IPS DF 6.9 (cell line): ENCODE measurements around the gene COL9A3.
A peak's percentile ranks its signal among the peaks of the same experiment; 100 is the strongest.

Experiments used
- DNase-seq: peaks from one replicate; pipeline ENCODE4 v3.0.0-alpha.2; 2013; ENCODE audit warnings: low read depth, low spot score
- H3K27ac ChIP-seq: one replicate; pipeline ENCODE4 v1.5.1; 2013; ENCODE audit warnings: low read length, control low read depth
- H3K27me3 ChIP-seq: 2 replicates; pipeline ENCODE4 v1.6.1; 2013; ENCODE audit warnings: mild to moderate bottlenecking, low read length; ENCODE audit not compliant: control insufficient read depth, insufficient read depth
- H3K36me3 ChIP-seq: 2 replicates; pipeline ENCODE4 v1.6.1; 2013; ENCODE audit warnings: low read length; ENCODE audit not compliant: control insufficient read depth, insufficient read depth
- H3K4me1 ChIP-seq: 2 replicates; pipeline ENCODE4 v1.6.1; 2013; ENCODE audit warnings: low read length; ENCODE audit not compliant: control insufficient read depth, insufficient read depth
- H3K4me3 ChIP-seq: 2 replicates; pipeline ENCODE4 v1.5.1; 2013; ENCODE audit warnings: mild to moderate bottlenecking, low read length
- H3K9me3 ChIP-seq: 2 replicates; pipeline ENCODE4 v1.6.1; 2013; ENCODE audit warnings: low read length, inconsistent platforms; ENCODE audit not compliant: control insufficient read depth, insufficient read depth
- WGBS: extraction: QIAGEN DNeasy Blood & Tissue Kit; methylation state at CpG from one replicate; pipeline ENCODE4 v1.1.7; 2013; ENCODE audit warnings: mixed read lengths, missing lambda C conversion rate; ENCODE audit not compliant: insufficient read length, insufficient coverage; 5-methylcytosine and 5-hydroxymethylcytosine counted together

COL9A3 gene

GRCh38 chr20:62805155-62805710, 11.6 kb upstream of the COL9A3 start:
- peaks cover 17% of the 10 kb centered on the region for H3K36me3 ChIP-seq
- H3K27ac ChIP-seq: no peak overlapping the region
- H3K9me3 ChIP-seq: no peaks in the 10 kb centered on the region
- H3K4me3 ChIP-seq: peak overlapping the region; percentile 78; the same call in 1 of the 2 replicates
- no CpG with 5 or more reads among the region's 58 CpGs for WGBS
- H3K4me1 ChIP-seq: peaks cover 6% of the 10 kb centered on the region; the same call in 1 of the 2 replicates
- no peaks in the 10 kb centered on the region for H3K27me3 ChIP-seq
- no peak for DNase-seq

- Histone ChIP-seq H3K27ac (no peak overlapping the region), H3K4me3 (peak overlapping the region; percentile 78; the same call in 1 of the 2 replicates), H3K36me3 (peaks cover 17% of the 10 kb centered on the region), H3K27me3 (no peaks in the 10 kb centered on the region), H3K4me1 (peaks cover 6% of the 10 kb centered on the region; the same call in 1 of the 2 replicates), H3K9me3 (no peaks in the 10 kb centered on the region)
- WGBS: no CpG with 5 or more reads among the region's 25 CpGs
- no peak for DNase-seq
Observed at GRCh38 chr20:62805711-62806382, 11.0 kb upstream of the COL9A3 start.

GRCh38 chr20:62806383-62807050, 10.3 kb upstream of the COL9A3 start:
- Histone ChIP-seq H3K36me3 (peaks cover 15% of the 10 kb centered on the region), H3K9me3 (no peaks in the 10 kb centered on the region), H3K4me1 (peaks cover 6% of the 10 kb centered on the region; the same call in 1 of the 2 replicates), H3K4me3 (no peak overlapping the region), H3K27ac (no peak overlapping the region), H3K27me3 (no peaks in the 10 kb centered on the region)
- no peak for DNase-seq
- no CpG with 5 or more reads among the region's 11 CpGs for WGBS

GRCh38 chr20:62807444-62808210, 9.2 kb upstream of the COL9A3 start:
- no peaks in the 10 kb centered on the region for H3K9me3 ChIP-seq
- peaks cover 6% of the 10 kb centered on the region; the same call in 1 of the 2 replicates for H3K4me1 ChIP-seq
- H3K36me3 ChIP-seq: peaks cover 22% of the 10 kb centered on the region
- H3K27ac ChIP-seq: no peak overlapping the region
- no peaks in the 10 kb centered on the region for H3K27me3 ChIP-seq
- WGBS: no CpG with 5 or more reads among the region's 23 CpGs
- no peak overlapping the region for H3K4me3 ChIP-seq
- no peak for DNase-seq

- no peak for DNase-seq
- WGBS: no CpG with 5 or more reads among the region's 21 CpGs
- no peak overlapping the region for H3K4me3 ChIP-seq
- H3K36me3 ChIP-seq: peaks cover 22% of the 10 kb centered on the region
- H3K4me1 ChIP-seq: peaks cover 6% of the 10 kb centered on the region; the same call in 1 of the 2 replicates
- no peak overlapping the region for H3K27ac ChIP-seq
- no peaks in the 10 kb centered on the region for H3K27me3 ChIP-seq
- H3K9me3 ChIP-seq: no peaks in the 10 kb centered on the region
Observed at GRCh38 chr20:62808211-62808865, 8.5 kb upstream of the COL9A3 start.

GRCh38 chr20:62809530-62810428, 7.1 kb upstream of the COL9A3 start:
- H3K27me3 ChIP-seq: no peaks in the 10 kb centered on the region
- H3K4me1 ChIP-seq: peaks cover 4% of the 10 kb centered on the region
- no peaks in the 10 kb centered on the region for H3K9me3 ChIP-seq
- no peak for DNase-seq
- H3K36me3 ChIP-seq: peaks cover 22% of the 10 kb centered on the region
- WGBS: no CpG with 5 or more reads among the region's 24 CpGs
- H3K4me3 ChIP-seq: no peak overlapping the region
- no peak overlapping the region for H3K27ac ChIP-seq

GRCh38 chr20:62811320-62811719, 5.5 kb upstream of the COL9A3 start:
- no CpG with 5 or more reads among the region's 21 CpGs for WGBS
- H3K27ac ChIP-seq: no peak overlapping the region

GRCh38 chr20:62811720-62812119, 5.1 kb upstream of the COL9A3 start:
- Histone ChIP-seq H3K9me3 (no peaks in the 10 kb centered on the region), H3K4me3 (no peak overlapping the region), H3K36me3 (peaks cover 22% of the 10 kb centered on the region), H3K27ac (no peak overlapping the region), H3K4me1 (peaks cover 5% of the 10 kb centered on the region), H3K27me3 (no peaks in the 10 kb centered on the region)
- DNase-seq: no peak
- WGBS: no CpG with 5 or more reads among the region's 10 CpGs

More at GRCh38 chr20:62811320-62811719, 5.5 kb upstream of the COL9A3 start:
- H3K27me3 ChIP-seq: no peaks in the 10 kb centered on the region
- H3K9me3 ChIP-seq: no peaks in the 10 kb centered on the region
- peaks cover 5% of the 10 kb centered on the region for H3K4me1 ChIP-seq
- no peak overlapping the region for H3K4me3 ChIP-seq
- no peak for DNase-seq
- H3K36me3 ChIP-seq: peaks cover 22% of the 10 kb centered on the region

- WGBS: no CpG with 5 or more reads among the region's 43 CpGs
- peaks cover 22% of the 10 kb centered on the region for H3K36me3 ChIP-seq
- DNase-seq: no peak
- no peaks in the 10 kb centered on the region for H3K27me3 ChIP-seq
- no peak overlapping the region for H3K4me3 ChIP-seq
- H3K27ac ChIP-seq: no peak overlapping the region
- peaks cover 5% of the 10 kb centered on the region for H3K4me1 ChIP-seq
- H3K9me3 ChIP-seq: no peaks in the 10 kb centered on the region
Observed at GRCh38 chr20:62812181-62812906, 4.5 kb upstream of the COL9A3 start.
